ENCODE data around the gene RAB24.

Gene RAB24

DNA sequence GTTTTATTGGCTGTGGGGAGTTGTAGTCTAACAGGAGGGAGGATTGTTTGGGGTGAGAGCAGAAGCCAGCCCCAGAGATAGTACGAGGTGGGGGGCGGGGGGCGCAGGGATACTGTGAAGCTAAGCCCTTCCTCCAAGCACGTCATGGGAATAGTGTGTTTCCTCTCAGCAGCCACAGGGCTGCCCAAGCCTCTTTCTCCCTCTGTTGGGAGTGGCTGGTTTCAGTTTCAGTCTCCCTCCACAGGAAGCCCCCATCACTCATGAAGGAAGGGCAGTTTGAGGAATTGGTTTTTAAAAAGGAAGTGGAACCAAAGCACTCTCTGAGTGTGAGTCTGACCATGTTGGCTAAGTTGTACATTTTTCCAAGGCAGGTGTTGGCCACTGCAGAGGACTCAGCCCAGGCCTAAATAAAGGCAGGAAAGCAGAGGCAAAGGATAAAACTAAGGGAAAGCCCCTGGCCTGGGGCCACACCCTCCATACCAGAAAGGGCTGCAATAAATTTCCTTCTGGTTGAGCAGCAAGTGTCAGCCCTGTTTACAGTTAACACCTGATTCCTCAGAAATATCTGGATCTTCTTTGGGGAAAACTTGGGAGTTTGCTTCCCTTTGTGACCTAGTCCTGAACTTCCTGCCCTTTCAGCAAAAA is 3.2 kb downstream of the RAB24 start:
- no peak overlapping the region for H3K9ac ChIP-seq (ENCODE audit: low read depth, low read length)
- H3K36me3 ChIP-seq (ENCODE audit: insufficient read depth, low read length), result peaks cover 4% of the 10 kb centered on the region; the same call in 1 of the 2 replicates

DNA sequence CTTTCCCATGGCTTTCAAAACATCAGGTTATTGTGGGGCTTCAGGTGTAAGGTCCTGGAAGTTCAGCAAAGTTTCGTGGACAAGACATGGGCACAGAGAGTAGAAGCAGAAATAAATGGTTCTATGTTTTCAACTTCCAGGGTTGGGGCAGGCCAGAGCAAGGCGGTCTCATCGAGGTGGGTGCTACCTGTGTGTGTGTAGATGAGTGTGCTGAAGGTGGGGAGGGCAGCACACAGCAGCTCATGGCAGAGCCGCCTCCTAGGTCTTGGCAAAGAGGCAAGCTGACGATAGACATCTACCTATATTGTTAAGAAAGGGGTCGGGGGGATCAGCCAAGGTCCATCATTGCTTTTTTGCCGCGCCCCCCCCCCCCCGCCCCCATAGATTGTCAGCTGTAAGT is 3.8 kb downstream of the RAB24 start:
- no peaks in the 10 kb centered on the region for H3K9me3 ChIP-seq (ENCODE audit: control insufficient read depth, insufficient read depth, low read length)
- peaks cover 19% of the 10 kb centered on the region for H3K4me1 ChIP-seq (ENCODE audit: insufficient read depth, low read length)
- H3K9ac ChIP-seq (ENCODE audit: low read depth, low read length), result no peak overlapping the region
- peaks cover 10% of the 10 kb centered on the region for H3K36me3 ChIP-seq (ENCODE audit: insufficient read depth, low read length)

More for the DNA sequence above, 3.2 kb downstream of the RAB24 start:
- H3K9me3 ChIP-seq (ENCODE audit: control insufficient read depth, insufficient read depth, low read length), result no peaks in the 10 kb centered on the region
- peaks cover 19% of the 10 kb centered on the region for H3K4me1 ChIP-seq (ENCODE audit: insufficient read depth, low read length)

DNA sequence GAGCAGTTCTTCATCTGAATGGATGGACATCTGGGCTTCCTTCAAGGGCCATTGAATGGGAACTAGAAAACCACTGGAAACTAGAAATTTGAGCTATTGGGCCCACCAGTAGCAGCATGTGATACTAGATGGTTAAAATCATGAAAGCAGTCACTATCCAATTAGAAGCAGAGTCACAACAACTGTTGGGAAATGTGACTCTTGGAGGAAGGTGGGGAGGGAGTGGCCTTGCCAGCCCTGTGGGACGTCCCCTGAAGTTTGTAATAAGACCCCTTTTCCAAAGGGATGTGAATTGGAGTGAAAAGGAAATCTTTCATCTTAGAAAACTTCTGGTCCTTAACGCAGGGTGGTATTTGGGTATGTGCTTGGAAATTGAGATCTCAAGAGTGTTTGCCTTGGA is 5.6 kb downstream of the RAB24 start:
- Histone ChIP-seq H3K4me1 (ENCODE audit: insufficient read depth, low read length) (peaks cover 19% of the 10 kb centered on the region), H3K9ac (ENCODE audit: low read depth, low read length) (no peak overlapping the region), H3K36me3 (ENCODE audit: insufficient read depth, low read length) (peaks cover 22% of the 10 kb centered on the region), H3K9me3 (ENCODE audit: control insufficient read depth, insufficient read depth, low read length) (no peaks in the 10 kb centered on the region)

DNA sequence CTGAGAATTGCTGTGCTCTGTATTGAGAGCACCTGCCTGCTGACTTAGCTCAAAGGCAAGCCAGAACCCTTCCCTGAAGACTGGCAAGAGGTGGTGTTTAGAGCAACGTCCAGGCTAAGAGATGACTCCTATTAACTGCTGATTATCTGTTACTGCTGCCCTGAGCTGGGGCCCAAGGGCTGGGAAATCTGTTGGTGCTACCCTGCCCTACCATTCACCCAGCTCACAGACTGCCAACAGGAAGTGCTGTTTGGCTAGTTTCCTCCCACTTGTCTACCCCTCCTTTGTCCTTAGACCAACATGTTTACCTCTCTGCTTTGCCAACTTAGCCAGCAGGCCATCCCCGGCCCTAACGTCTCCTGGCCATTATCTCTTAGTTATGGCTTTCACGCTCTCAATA is 6.9 kb downstream of the RAB24 start:
- Histone ChIP-seq H3K9ac (ENCODE audit: low read depth, low read length) (no peak overlapping the region), H3K36me3 (ENCODE audit: insufficient read depth, low read length) (peaks cover 34% of the 10 kb centered on the region), H3K9me3 (ENCODE audit: control insufficient read depth, insufficient read depth, low read length) (no peaks in the 10 kb centered on the region), H3K4me1 (ENCODE audit: insufficient read depth, low read length) (peaks cover 19% of the 10 kb centered on the region)

DNA sequence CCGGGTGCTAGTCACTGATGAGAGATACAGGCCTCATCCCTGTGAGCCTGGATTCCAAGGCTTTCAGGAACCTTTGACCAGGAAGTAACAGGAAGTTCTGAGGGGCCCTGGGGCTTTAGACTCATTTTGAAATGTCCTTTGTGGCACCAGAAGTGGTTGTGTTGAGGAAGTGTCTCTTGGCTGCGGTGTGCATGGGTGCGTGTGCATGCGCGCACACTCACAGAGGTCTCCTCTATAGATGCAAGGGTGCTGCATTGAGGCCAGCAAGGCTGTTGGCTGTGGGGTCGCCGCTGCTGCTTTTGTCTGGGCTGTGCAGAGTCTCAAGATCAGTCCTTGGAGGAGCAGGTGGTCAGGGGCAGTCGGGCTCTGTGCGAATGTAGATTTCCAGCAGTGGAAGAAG is 7.6 kb downstream of the RAB24 start:
- no peak overlapping the region for H3K9ac ChIP-seq (ENCODE audit: low read depth, low read length)
- peaks cover 34% of the 10 kb centered on the region for H3K36me3 ChIP-seq (ENCODE audit: insufficient read depth, low read length)
- peaks cover 18% of the 10 kb centered on the region for H3K4me1 ChIP-seq (ENCODE audit: insufficient read depth, low read length)
- H3K9me3 ChIP-seq (ENCODE audit: control insufficient read depth, insufficient read depth, low read length), result no peaks in the 10 kb centered on the region

GRCh38 chr5:177294632-177295031 is 8.9 kb downstream of the RAB24 start:
- no peak overlapping the region for H3K9ac ChIP-seq (ENCODE audit: low read depth, low read length)
- peaks cover 7% of the 10 kb centered on the region; the same call in 1 of the 2 replicates for H3K4me1 ChIP-seq (ENCODE audit: insufficient read depth, low read length)
- peaks cover 38% of the 10 kb centered on the region for H3K36me3 ChIP-seq (ENCODE audit: insufficient read depth, low read length)
- no peaks in the 10 kb centered on the region for H3K9me3 ChIP-seq (ENCODE audit: control insufficient read depth, insufficient read depth, low read length)

DNA sequence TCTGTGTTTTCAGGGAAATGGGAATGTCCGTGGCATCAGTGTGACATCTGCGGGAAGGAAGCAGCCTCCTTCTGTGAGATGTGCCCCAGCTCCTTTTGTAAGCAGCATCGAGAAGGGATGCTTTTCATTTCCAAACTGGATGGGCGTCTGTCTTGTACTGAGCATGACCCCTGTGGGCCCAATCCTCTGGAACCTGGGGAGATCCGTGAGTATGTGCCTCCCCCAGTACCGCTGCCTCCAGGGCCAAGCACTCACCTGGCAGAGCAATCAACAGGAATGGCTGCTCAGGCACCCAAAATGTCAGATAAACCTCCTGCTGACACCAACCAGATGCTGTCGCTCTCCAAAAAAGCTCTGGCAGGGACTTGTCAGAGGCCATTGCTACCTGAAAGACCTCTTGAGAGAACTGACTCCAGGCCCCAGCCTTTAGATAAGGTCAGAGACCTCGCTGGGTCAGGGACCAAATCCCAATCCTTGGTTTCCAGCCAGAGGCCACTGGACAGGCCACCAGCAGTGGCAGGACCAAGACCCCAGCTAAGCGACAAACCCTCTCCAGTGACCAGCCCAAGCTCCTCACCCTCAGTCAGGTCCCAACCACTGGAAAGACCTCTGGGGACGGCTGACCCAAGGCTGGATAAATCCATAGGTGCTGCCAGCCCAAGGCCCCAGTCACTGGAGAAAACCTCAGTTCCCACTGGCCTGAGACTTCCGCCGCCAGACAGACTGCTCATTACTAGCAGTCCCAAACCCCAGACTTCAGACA is 9.5 kb downstream of the RAB24 start:
- H3K9ac ChIP-seq (ENCODE audit: low read depth, low read length), result no peak overlapping the region
- H3K4me1 ChIP-seq (ENCODE audit: insufficient read depth, low read length), result 0 out of 2 replicates have a peak, but pooled peaks cover 1% of the 10 kb centered on the region
- H3K36me3 ChIP-seq (ENCODE audit: insufficient read depth, low read length), result peaks cover 38% of the 10 kb centered on the region
- no peaks in the 10 kb centered on the region for H3K9me3 ChIP-seq (ENCODE audit: control insufficient read depth, insufficient read depth, low read length)

DNA sequence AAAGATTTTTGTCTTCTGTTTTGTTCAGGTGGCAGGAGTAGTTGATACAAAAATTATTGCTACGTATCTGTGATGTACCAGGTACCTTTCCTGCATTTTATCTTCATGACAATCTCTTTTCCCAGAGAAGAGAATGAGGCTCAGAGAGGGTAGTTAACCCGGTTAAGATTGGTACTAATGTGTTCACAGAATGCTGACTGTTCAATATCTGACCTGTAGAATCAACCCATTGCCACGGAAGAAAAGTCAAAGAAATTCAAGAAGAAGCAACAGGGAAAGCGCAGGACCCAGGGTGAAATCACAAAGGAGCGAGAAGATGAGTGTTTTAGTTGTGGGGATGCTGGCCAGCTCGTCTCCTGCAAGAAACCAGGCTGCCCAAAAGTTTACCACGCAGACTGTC is 11.8 kb downstream of the RAB24 start:
- Histone ChIP-seq H3K4me1 (ENCODE audit: insufficient read depth, low read length) (no peaks in the 10 kb centered on the region), H3K9ac (ENCODE audit: low read depth, low read length) (no peak overlapping the region), H3K9me3 (ENCODE audit: control insufficient read depth, insufficient read depth, low read length) (no peaks in the 10 kb centered on the region), H3K36me3 (ENCODE audit: insufficient read depth, low read length) (peaks cover 40% of the 10 kb centered on the region)

DNA sequence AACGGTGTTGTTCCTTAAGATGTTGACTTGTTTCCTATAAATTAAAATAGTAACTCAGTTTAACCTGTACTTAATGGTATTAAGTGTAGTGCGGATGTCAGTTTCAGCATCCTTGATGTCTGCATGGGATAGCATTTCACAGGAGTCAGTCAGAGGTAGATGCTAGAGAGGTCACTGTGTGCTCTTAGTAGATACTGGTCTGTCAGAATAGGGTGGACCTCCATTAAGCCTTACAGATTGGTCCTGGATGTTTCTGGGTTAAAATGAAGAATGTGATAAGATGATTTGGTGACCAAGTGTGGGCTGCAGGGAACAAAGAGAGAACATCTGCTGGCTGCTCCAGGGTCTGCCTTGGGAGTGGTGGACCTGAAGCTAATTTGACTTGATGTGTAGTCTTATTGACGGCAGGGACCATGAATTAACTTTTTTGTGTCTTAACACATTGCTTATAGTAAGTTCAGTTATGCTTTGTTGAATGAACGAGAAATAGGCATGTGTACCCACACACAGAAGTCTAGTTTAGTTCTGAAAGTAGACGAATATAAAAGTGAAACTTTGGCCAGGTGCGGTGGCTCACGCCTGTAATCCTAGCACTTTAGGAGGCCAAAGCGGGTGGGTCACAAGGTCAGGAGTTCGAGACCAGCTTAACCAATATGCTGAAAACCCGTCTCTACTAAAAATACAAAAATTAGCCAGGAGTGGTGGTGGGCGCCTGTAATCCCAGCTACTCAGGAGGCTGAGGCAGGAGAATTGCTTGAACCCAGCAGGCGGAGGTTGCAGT is 12.5 kb downstream of the RAB24 start:
- Histone ChIP-seq H3K4me1 (ENCODE audit: insufficient read depth, low read length) (no peaks in the 10 kb centered on the region), H3K36me3 (ENCODE audit: insufficient read depth, low read length) (peaks cover 40% of the 10 kb centered on the region), H3K9me3 (ENCODE audit: control insufficient read depth, insufficient read depth, low read length) (no peaks in the 10 kb centered on the region), H3K9ac (ENCODE audit: low read depth, low read length) (no peak overlapping the region)

DNA sequence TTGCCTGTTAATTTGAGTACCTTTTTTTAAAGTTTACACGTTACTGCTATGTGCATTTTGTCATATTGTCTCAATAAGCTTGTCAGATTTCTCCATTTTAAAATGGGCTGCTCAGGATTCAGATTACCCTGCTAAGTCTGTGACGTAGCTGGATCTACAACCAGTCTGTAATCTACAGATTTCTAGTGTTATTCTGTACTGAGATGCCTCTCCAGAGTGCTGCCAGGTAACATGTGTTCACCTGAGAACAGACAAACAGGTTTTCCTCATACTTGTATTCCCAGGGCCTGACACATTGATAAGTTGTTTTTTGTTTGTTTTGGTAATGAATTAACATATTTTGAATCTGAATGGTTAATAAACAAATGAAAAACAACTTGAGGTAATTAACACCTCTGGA is 15.3 kb downstream of the RAB24 start:
- H3K36me3 ChIP-seq (ENCODE audit: insufficient read depth, low read length), result peaks cover 39% of the 10 kb centered on the region
- H3K9me3 ChIP-seq (ENCODE audit: control insufficient read depth, insufficient read depth, low read length), result no peaks in the 10 kb centered on the region
- H3K9ac ChIP-seq (ENCODE audit: low read depth, low read length), result no peak overlapping the region
- H3K4me1 ChIP-seq (ENCODE audit: insufficient read depth, low read length), result no peaks in the 10 kb centered on the region

- Histone ChIP-seq H3K36me3 (ENCODE audit: insufficient read depth, low read length) (peaks cover 28% of the 10 kb centered on the region), H3K4me1 (ENCODE audit: insufficient read depth, low read length) (no peaks in the 10 kb centered on the region), H3K9ac (ENCODE audit: low read depth, low read length) (no peak overlapping the region), H3K9me3 (ENCODE audit: control insufficient read depth, insufficient read depth, low read length) (no peaks in the 10 kb centered on the region)
These were observed 26.6 kb downstream of the RAB24 start for GRCh38 chr5:177276886-177277285.

GRCh38 chr5:177275883-177276282 is 27.6 kb downstream of the RAB24 start:
- Histone ChIP-seq H3K9me3 (ENCODE audit: control insufficient read depth, insufficient read depth, low read length) (no peaks in the 10 kb centered on the region), H3K9ac (ENCODE audit: low read depth, low read length) (no peak overlapping the region), H3K4me1 (ENCODE audit: insufficient read depth, low read length) (no peaks in the 10 kb centered on the region), H3K36me3 (ENCODE audit: insufficient read depth, low read length) (peaks cover 30% of the 10 kb centered on the region)

DNA sequence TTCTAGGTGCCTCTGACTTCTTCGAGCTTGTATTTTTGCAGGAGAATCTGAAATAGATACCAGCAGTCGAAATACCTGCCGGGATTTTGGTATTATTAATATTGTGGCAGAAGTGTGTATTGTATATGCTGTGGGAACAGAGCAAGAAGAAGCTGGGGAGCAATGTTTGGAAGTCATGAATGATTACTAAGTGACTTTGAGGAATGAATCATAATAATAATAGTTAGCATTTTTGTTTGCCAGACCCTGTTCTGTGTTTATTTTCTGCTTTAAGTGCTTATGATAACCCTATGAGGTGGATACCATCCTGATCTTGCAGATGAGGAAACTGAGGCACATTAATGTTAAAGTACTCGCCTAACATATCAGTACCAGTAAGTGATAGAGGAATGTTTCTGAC is 32.4 kb downstream of the RAB24 start:
- Histone ChIP-seq H3K36me3 (ENCODE audit: insufficient read depth, low read length) (peaks cover 40% of the 10 kb centered on the region), H3K4me1 (ENCODE audit: insufficient read depth, low read length) (no peaks in the 10 kb centered on the region), H3K9ac (ENCODE audit: low read depth, low read length) (no peak overlapping the region), H3K9me3 (ENCODE audit: control insufficient read depth, insufficient read depth, low read length) (no peaks in the 10 kb centered on the region)

GRCh38 chr5:177270653-177271052 is 32.9 kb downstream of the RAB24 start:
- no peak overlapping the region for H3K9ac ChIP-seq (ENCODE audit: low read depth, low read length)
- peaks cover 44% of the 10 kb centered on the region for H3K36me3 ChIP-seq (ENCODE audit: insufficient read depth, low read length)
- H3K9me3 ChIP-seq (ENCODE audit: control insufficient read depth, insufficient read depth, low read length), result no peaks in the 10 kb centered on the region
- H3K4me1 ChIP-seq (ENCODE audit: insufficient read depth, low read length), result no peaks in the 10 kb centered on the region
